DND-41 (cell line): ENCODE results near the gene SOSTDC1.

Experiments
- ATAC-seq: fragments of 200-7000 bp; cut with Tn5 transposase; 3 replicates; pipeline ENCODE4 v1.9.1; 2021; ENCODE audit warnings: low read depth; ENCODE audit not compliant: insufficient read depth
- DNase-seq: peaks from one replicate; pipeline ENCODE4 v3.0.0-alpha.2; 2020
- H2AFZ ChIP-seq: 2 replicates; pipeline ENCODE4 v1.6.0; 2012; ENCODE audit warnings: low read depth, low read length
- H3K27ac ChIP-seq: 2 replicates; pipeline ENCODE4 v1.5.1; 2012; ENCODE audit warnings: low read length, inconsistent platforms
- H3K27me3 ChIP-seq: fragments of 200-600 bp; sonication (generic); 2 replicates; pipeline ENCODE4 v1.6.0; 2012; ENCODE audit warnings: low read length, mild to moderate bottlenecking, inconsistent platforms; ENCODE audit not compliant: insufficient read depth, poor library complexity
- H3K36me3 ChIP-seq: 2 replicates; pipeline ENCODE4 v1.5.1; 2012; ENCODE audit warnings: low read length, inconsistent platforms; ENCODE audit not compliant: insufficient read depth
- H3K4me1 ChIP-seq: 2 replicates; pipeline ENCODE4 v1.5.1; 2012; ENCODE audit warnings: mild to moderate bottlenecking, low read length; ENCODE audit not compliant: insufficient read depth
- H3K4me2 ChIP-seq: 2 replicates; pipeline ENCODE4 v1.6.0; 2012; ENCODE audit warnings: mild to moderate bottlenecking, moderate library complexity, low read length, inconsistent platforms; ENCODE audit not compliant: insufficient read depth
- H3K4me3 ChIP-seq, 2 experiments: fragments of 200-600 bp in 1 of 2; shearing (Covaris generic) in 1 of 2; 2 replicates each; pipeline ENCODE4 v1.5.1; 2012 to 2016; ENCODE audit warnings: inconsistent platforms in 2 of 2, low read length in 2 of 2, mild to moderate bottlenecking in 2 of 2, low read depth in 1 of 2, moderate library complexity in 1 of 2
- H3K79me2 ChIP-seq: 2 replicates; pipeline ENCODE4 v1.6.0; 2012; ENCODE audit warnings: low read length, inconsistent platforms; ENCODE audit not compliant: insufficient read depth
- H3K9ac ChIP-seq: 2 replicates; pipeline ENCODE4 v1.6.0; 2012; ENCODE audit warnings: low read depth, mild to moderate bottlenecking, inconsistent platforms, low read length, moderate library complexity
- H3K9me3 ChIP-seq: 2 replicates; pipeline ENCODE4 v1.5.1; 2012; ENCODE audit warnings: low read length, moderate library complexity, mild to moderate bottlenecking, inconsistent platforms; ENCODE audit not compliant: insufficient read depth, severe bottlenecking
- H4K20me1 ChIP-seq: 2 replicates; pipeline ENCODE4 v1.6.0; 2012; ENCODE audit warnings: low read length; ENCODE audit not compliant: insufficient read depth
- CTCF ChIP-seq: IDR thresholded peaks from 2 replicates; pipeline ENCODE4 v1.5.1; 2012; ENCODE audit warnings: borderline replicate concordance, low read length, moderate library complexity, mild to moderate bottlenecking; ENCODE audit not compliant: poor library complexity, severe bottlenecking; ENCODE audit errors: extremely low read depth
- EZH2 ChIP-seq: IDR thresholded peaks from 3 replicates; pipeline ENCODE4 v1.6.1; 2012; ENCODE audit warnings: borderline replicate concordance, low read depth, mild to moderate bottlenecking, moderate library complexity, low read length, inconsistent platforms; ENCODE audit not compliant: severe bottlenecking

Gene SOSTDC1

DNA sequence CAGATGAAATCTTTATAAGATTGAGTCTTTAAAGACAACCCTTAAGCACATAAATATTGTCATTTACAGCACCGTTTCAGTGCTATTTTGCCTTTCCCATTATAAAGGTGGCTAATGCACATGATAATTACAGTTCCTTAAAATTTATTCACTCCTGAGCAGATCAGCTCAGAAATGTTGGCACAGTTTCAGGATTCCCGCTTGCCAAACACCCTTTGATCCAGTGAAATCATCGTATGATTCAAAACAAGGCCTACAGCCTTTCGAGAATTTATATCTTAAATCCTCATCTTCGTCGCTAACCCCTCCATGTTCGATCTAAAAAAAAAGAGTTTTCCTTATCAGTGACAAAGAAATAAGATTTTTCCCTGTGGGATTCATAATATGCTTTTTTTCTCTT is 14.1 kb upstream of the SOSTDC1 start:
- no peak for TF ChIP-seq CTCF
- no peak for TF ChIP-seq EZH2
- Histone ChIP-seq H3K4me3 (no peak overlapping the region), H3K9ac (no peak overlapping the region), H3K4me2 (no peak overlapping the region), H3K9me3 (no peaks in the 10 kb centered on the region), H2AFZ (no peak overlapping the region), H3K4me1 (no peaks in the 10 kb centered on the region), H3K27ac (no peak overlapping the region), H3K27me3 (no peaks in the 10 kb centered on the region), H4K20me1 (no peaks in the 10 kb centered on the region), H3K36me3 (no peaks in the 10 kb centered on the region), H3K79me2 (no peaks in the 10 kb centered on the region)
- ATAC-seq (no peak), DNase-seq (no peak)

GRCh38 chr7:16479161-16479560 is 13.6 kb upstream of the SOSTDC1 start:
- no peak overlapping the region for H3K9ac ChIP-seq
- TF ChIP-seq CTCF (no peak), EZH2 (no peak)
- H3K27me3 ChIP-seq, result no peaks in the 10 kb centered on the region
- H3K27ac ChIP-seq, result no peak overlapping the region
- H2AFZ ChIP-seq, result no peak overlapping the region
- no peak overlapping the region for H3K4me3 ChIP-seq
- ATAC-seq, result no peak
- DNase-seq, result no peak
- H3K4me2 ChIP-seq, result no peak overlapping the region
- H3K79me2 ChIP-seq, result no peaks in the 10 kb centered on the region
- H3K4me1 ChIP-seq, result no peaks in the 10 kb centered on the region
- H4K20me1 ChIP-seq, result no peaks in the 10 kb centered on the region
- H3K9me3 ChIP-seq, result no peaks in the 10 kb centered on the region
- no peaks in the 10 kb centered on the region for H3K36me3 ChIP-seq

DNA sequence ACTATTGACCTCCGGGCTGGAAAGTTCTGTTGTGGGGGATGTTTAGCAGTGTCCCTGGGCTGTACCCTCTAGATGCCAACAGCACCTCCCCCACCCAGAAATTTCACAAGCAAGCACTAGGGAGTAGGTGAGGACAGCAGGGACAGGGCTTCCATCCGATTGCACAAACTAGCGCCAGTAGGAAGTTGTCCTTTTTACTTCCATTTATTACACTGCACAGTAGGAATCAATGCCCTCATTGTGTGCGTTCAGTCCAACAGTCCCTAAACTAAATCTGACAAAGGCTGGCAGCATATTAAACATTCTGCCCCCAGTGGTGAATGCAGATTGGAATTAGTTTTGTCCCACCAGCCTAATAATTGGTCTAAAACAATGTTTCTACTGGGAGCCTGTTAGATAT is 6.4 kb upstream of the SOSTDC1 start:
- TF ChIP-seq CTCF (no peak), EZH2 (no peak)
- Histone ChIP-seq H3K36me3 (no peaks in the 10 kb centered on the region), H3K27me3 (no peaks in the 10 kb centered on the region), H3K4me3 (no peak overlapping the region), H3K4me1 (no peaks in the 10 kb centered on the region), H3K4me2 (no peak overlapping the region), H3K79me2 (no peaks in the 10 kb centered on the region), H4K20me1 (no peaks in the 10 kb centered on the region), H3K9ac (no peak overlapping the region), H3K27ac (no peak overlapping the region), H3K9me3 (no peaks in the 10 kb centered on the region), H2AFZ (no peak overlapping the region)
- DNase-seq (no peak), ATAC-seq (no peak)
